ENCODE data around the gene LRFN2.
A peak's percentile ranks its signal among the peaks of the same experiment; 100 is the strongest.

LRFN2 gene

DNA sequence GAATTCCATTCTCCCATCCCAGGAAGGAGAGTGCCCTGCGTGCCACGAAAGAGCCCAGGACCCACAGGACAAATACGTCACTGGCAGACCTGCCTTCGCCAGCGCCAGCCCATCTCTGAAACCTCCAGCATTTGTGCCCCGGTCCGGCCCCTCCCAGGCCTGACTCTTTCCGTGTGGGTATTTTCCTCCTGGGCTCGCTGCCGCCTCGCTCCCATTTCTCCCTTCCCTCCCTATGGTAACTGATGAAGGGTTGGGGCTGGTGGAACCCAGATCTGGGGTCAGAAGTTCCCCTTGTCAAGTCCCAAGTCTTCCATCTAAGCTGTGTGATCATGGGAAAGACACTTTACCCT is 208.5 kb downstream of the LRFN2 start:
- DNase-seq (ENCODE audit: low read depth) = no peak

DNA sequence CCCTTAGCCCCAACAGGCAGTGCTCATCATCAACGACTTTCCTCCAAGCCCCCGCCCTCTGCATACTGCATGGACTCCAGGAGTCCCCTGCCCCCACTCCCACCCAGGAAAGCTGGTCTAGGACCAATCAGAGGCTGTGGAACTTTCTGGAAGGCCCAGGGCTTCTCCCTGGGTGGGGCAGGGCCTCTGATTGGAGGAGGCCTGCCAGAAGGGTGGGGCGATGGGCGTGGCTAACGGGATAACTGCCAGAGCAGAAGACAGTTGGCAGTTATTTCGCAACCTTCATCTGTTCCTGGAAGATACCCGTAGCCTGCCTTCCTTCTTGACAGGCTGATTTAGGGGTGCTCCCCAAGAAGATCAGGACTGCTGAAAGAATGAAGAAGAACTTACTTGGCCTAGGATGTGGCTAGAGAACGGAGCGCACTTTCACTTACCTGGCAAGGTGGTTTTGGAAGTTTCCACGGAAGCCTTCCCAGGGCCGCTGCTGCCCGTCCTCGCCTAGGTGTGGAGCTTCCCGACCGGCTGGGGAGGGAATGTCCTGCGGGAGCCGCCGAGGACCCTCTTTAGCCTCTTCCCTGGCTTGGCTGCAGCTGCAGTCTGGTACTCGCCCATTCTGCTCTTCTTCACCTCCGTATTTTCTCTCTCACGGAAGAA is 209.0 kb downstream of the LRFN2 start:
- no peak for DNase-seq (ENCODE audit: low read depth)

- DNase-seq (ENCODE audit: low read depth) = no peak
Measured at GRCh38 chr6:40377173-40377806, 209.9 kb downstream of the LRFN2 start.

DNA sequence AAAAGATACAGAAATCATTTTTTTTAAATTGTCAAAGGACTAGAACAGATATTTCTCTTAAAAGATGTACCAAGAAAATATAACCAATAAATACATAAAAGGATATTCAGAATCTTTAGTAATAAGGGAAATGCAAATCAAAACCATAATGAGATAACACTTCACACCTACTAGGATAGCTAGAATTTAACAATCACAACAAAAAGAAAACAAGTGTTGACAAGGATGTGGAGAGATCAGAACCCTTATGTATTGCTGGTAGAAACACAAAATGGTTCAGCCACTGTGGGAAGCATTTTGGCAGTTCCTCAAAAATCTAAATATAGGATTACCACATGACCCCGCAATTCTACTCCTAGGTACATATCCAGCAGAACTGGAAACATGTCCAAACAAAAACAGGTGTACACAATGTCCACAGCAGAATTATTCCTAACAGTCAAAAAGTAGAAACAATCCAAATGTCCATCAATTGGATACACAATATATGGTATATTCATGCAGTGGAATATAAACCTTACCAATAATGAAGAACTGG is 211.0 kb downstream of the LRFN2 start:
- DNase-seq (ENCODE audit: low read depth) = no peak

GRCh38 chr6:40373267-40373666 is 213.9 kb downstream of the LRFN2 start:
- DNase-seq (ENCODE audit: low read depth) = no peak

DNA sequence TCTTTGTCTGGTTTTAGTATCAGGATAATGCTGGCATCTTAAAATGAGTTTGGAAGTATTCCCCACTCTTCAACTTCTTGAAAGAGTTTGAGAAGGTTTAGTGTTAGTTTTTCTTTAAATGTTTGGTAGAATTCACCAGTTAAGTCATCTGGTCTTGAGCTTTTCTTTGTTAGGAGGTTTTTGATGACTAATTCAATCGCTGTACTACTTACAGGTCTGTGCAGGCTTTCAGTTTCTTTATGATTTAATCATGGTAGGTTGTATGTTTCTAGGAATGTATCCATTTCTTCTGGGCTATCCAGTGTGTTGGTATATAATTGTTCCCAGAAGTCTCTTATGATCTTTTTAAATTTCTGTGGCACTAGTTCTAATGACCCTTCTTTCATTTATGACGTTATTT is 215.5 kb downstream of the LRFN2 start:
- DNase-seq (ENCODE audit: low read depth) = no peak

- no peak for DNase-seq (ENCODE audit: low read depth)
Measured at GRCh38 chr6:40371095-40371494, 216.1 kb downstream of the LRFN2 start.

DNA sequence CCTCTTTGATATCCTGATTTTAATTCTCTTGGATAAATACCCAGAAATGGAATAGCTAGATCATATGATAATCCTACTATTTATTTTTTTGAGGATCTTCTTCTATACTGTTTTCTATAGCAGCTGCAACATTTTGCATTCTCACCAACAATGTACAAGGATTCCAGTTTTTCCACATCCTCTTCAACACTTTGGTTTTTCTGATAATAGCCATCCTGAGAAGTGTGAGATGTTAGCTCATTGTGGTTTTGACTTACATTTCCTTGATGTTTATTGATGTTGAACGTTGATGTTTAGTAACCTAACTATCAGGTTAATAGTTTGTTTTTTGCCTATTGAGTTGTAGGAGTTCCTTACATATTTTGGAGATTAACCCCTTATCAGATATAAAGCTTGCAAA is 217.3 kb downstream of the LRFN2 start:
- no peak for DNase-seq (ENCODE audit: low read depth)

DNA sequence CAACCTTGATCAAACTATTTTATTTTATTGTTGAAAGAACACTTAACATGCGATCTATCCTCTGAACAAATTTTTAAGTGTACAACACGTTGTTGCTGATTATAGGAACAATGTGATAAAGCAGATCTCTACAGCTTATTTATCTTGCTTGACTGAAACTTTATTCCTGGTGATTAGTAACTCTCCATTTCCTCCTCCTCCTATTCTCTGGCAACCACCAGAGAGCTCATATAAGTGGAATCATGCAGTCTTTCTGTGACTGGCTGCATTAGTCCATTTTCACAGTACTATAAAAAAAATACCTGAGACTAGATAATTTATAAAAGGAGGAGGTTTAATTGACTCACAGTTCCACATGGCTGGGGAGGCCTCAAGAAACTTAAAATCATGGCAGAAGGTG is 218.1 kb downstream of the LRFN2 start:
- no peak for DNase-seq (ENCODE audit: low read depth)

DNA sequence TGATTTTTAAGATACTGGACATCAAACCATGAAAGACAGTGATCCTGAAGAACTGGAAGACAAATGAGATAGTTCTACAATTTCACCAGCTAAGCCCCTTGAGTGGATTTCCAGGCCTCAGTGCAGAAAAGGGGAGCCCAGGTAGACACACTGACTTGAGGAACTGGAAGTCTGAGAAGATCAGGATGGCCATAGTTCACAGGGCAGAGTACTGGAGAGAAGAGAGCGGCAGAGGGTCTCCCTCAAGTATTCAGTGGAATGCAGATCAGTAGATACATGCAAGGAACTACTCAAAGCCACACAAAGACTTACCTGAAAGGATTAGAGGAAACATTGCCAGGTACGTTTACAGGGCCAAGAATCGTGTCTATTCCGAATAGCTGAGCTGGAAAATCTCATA is 224.3 kb downstream of the LRFN2 start:
- no peak for DNase-seq (ENCODE audit: low read depth)

GRCh38 chr6:40359808-40360207 is 227.4 kb downstream of the LRFN2 start:
- no peak for DNase-seq (ENCODE audit: low read depth)

- DNase-seq (ENCODE audit: low read depth) = no peak
Measured at GRCh38 chr6:40358473-40359460, 228.4 kb downstream of the LRFN2 start.

- DNase-seq (ENCODE audit: low read depth) = peak; percentile 58
Measured at GRCh38 chr6:40356242-40356910, 230.8 kb downstream of the LRFN2 start.

GRCh38 chr6:40355532-40355931 is 231.6 kb downstream of the LRFN2 start:
- DNase-seq (ENCODE audit: low read depth) = no peak

GRCh38 chr6:40355066-40355465 is 232.1 kb downstream of the LRFN2 start:
- no peak for DNase-seq (ENCODE audit: low read depth)

DNA sequence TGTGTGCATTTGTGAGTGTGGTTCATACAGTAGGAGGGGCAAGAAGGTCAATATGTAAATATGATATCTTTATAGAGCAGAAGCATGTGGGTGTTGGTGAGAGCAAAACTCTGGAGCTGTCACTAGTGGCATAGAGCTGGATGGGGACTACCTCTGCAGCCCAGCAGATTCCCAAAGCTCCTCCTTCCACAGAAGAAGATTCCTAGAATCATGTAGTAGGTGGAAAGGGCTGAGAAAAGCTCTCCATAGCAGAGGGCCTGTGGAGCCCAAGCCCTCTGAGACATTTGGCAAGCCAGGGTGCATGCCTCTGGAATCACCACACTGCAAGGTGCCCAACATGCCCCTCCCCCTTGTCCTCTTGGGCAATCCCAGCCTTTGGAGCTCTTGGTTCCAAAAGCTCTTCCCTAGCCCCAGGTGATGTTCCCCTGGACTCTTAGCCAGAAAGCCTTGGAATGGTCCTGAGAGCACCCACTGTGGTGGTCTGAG is 233.2 kb downstream of the LRFN2 start:
- no peak for DNase-seq (ENCODE audit: low read depth)

GRCh38 chr6:40353197-40353966 is 233.8 kb downstream of the LRFN2 start:
- DNase-seq (ENCODE audit: low read depth) = no peak

- DNase-seq (ENCODE audit: low read depth) = no peak
Measured at GRCh38 chr6:40352527-40353170, 234.5 kb downstream of the LRFN2 start.

- DNase-seq (ENCODE audit: low read depth) = peak; percentile 6
Measured at GRCh38 chr6:40352006-40352405, 235.2 kb downstream of the LRFN2 start.

GRCh38 chr6:40350747-40351217 is 236.4 kb downstream of the LRFN2 start:
- no peak for DNase-seq (ENCODE audit: low read depth)

Data from stromal cell of bone marrow (primary cell).